COLO668 (cell line): Measurements from ENCODE around the gene LORICRIN.

Experiments
- DNase-seq: peaks from one replicate; lab custom pipeline; 2025; ENCODE audit not compliant: unreplicated experiment; lab: John Stamatoyannopoulos, UW

The LORICRIN gene

GRCh38 chr1:153248176-153248879 is 11.2 kb upstream of the LORICRIN start:
- no peak for DNase-seq

- DNase-seq: no peak
Measured at GRCh38 chr1:153250166-153250565, 9.3 kb upstream of the LORICRIN start.

GRCh38 chr1:153251087-153251486 is 8.4 kb upstream of the LORICRIN start:
- DNase-seq: no peak

- no peak for DNase-seq
Measured at GRCh38 chr1:153251562-153251961, 7.9 kb upstream of the LORICRIN start.

- no peak for DNase-seq
Measured at GRCh38 chr1:153251988-153252387, 7.5 kb upstream of the LORICRIN start.

- DNase-seq: no peak
Measured at GRCh38 chr1:153253076-153253475, 6.4 kb upstream of the LORICRIN start.

GRCh38 chr1:153253693-153254092 is 5.8 kb upstream of the LORICRIN start:
- no peak for DNase-seq

- no peak for DNase-seq
Measured at GRCh38 chr1:153260585-153261280, 1.2 kb downstream of the LORICRIN start.

- peak; percentile 35 for DNase-seq
Measured at GRCh38 chr1:153261281-153262069, 2.0 kb downstream of the LORICRIN start.

GRCh38 chr1:153262070-153262366 is 2.5 kb downstream of the LORICRIN start:
- no peak for DNase-seq

GRCh38 chr1:153262462-153263157 is 3.1 kb downstream of the LORICRIN start:
- DNase-seq: no peak

- no peak for DNase-seq
Measured at GRCh38 chr1:153265457-153265856, 6.0 kb downstream of the LORICRIN start.

- DNase-seq: no peak
Measured at GRCh38 chr1:153271711-153272110, 12.2 kb downstream of the LORICRIN start.

- DNase-seq: no peak
Measured at GRCh38 chr1:153272186-153272585, 12.7 kb downstream of the LORICRIN start.

GRCh38 chr1:153277852-153278251 is 18.4 kb downstream of the LORICRIN start:
- peak; percentile 44 for DNase-seq

- peak; percentile 20 for DNase-seq
Measured at GRCh38 chr1:153288634-153289275, 29.3 kb downstream of the LORICRIN start.

- DNase-seq: no peak
Measured at GRCh38 chr1:153291514-153291913, 32.0 kb downstream of the LORICRIN start.

- DNase-seq: no peak
Measured at GRCh38 chr1:153292185-153292584, 32.7 kb downstream of the LORICRIN start.

GRCh38 chr1:153292740-153293479 is 33.4 kb downstream of the LORICRIN start:
- no peak for DNase-seq

- DNase-seq: no peak
Measured at GRCh38 chr1:153293480-153293775, 33.9 kb downstream of the LORICRIN start.
